ENCODE results near the gene SEL1L3. TPM values are rescaled to one million over a fixed set of nuclear protein-coding genes. Genes with fewer than 3 reads are reported as not detected.
A peak's percentile ranks its signal among the peaks of the same experiment; 100 is the strongest.

SEL1L3 gene
- total and polyA plus RNA-seq, 9 of the 15 experiments (the other 6 are each of a cell fraction or from before 2014, with no cell fraction given), result 10.0 to 44.3 (median 21.6) TPM

DNA sequence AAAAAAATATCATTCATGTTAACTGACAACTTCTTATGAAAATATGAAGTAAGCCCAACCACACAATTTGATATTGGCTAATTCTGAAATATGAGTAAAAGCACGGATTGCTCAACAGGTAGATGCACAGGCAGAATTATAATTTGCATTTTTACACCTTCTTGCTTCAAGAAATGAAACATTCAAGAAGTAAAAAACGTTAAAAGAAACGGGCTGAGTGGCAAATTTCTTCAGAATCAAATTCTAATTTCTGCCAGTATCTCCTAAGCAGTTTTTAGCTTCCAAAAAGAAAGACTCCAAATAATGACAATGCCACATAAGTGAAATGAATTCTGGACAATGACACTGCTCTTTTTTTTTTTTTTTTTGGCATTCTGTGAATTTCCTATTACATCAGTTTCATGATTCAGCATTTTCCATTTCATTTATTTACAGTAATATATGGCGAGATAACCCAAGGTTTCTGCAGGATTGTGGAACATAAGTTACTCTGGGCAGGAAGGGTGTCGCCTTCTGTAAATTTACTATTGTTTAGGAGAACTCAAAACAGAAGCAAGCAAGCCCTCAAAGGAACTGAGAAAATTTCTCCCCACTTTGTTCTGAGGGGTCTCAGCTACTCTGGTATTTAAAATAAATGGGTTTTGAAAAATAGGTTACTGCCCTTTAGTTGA lies 1.4 kb downstream of the SEL1L3 start (continued):
- TF ChIP-seq DPF2 (IDR thresholded peaks at IDR 0.05) (peak; percentile 85), MTF1 (CRISPR knock-in tag; IDR thresholded peaks at IDR 0.05; ENCODE audit: borderline replicate concordance) (no peak), TGIF2 (CRISPR knock-in tag; IDR thresholded peaks at IDR 0.05) (no peak), GATA2 (CRISPR knock-in tag; IDR thresholded peaks at IDR 0.05) (no peak), IFI16 (CRISPR knock-in tag; IDR thresholded peaks at IDR 0.05) (no peak), ZNF184 (CRISPR knock-in tag; IDR thresholded peaks at IDR 0.05) (no peak), MAFF (IDR thresholded peaks at IDR 0.05; ENCODE audit: low read length) (peak; percentile 98), SMAD2 (IDR thresholded peaks at IDR 0.05; ENCODE audit: low read depth, low read length) (no peak), HEY1 (CRISPR knock-in tag; IDR thresholded peaks at IDR 0.05; ENCODE audit: borderline replicate concordance) (no peak), ZNF696 (CRISPR knock-in tag; conservative IDR thresholded peaks at IDR 0.05) (no peak), SAP30 (IDR thresholded peaks at IDR 0.05; ENCODE audit: borderline replicate concordance, insufficient read depth, low read depth, low read length, poor library complexity, severe bottlenecking) (no peak), NELFE (IDR thresholded peaks at IDR 0.05; ENCODE audit: insufficient read depth, insufficient read length) (no peak), EGR1 (conservative IDR thresholded peaks at IDR 0.05) (no peak), HMG20A (CRISPR knock-in tag; conservative IDR thresholded peaks at IDR 0.05) (no peak), SMARCE1 (IDR thresholded peaks at IDR 0.05) (peak; percentile 69)
- TF ChIP-seq, protein P1, sequence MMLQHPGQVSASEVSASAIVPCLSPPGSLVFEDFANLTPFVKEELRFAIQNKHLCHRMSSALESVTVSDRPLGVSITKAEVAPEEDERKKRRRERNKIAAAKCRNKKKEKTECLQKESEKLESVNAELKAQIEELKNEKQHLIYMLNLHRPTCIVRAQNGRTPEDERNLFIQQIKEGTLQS (IDR thresholded peaks at IDR 0.05), result peak; percentile 77
- TF ChIP-seq, protein P1 (CRISPR knock-in tag; conservative IDR thresholded peaks at IDR 0.05), result no peak
- TF ChIP-seq, protein P2, sequence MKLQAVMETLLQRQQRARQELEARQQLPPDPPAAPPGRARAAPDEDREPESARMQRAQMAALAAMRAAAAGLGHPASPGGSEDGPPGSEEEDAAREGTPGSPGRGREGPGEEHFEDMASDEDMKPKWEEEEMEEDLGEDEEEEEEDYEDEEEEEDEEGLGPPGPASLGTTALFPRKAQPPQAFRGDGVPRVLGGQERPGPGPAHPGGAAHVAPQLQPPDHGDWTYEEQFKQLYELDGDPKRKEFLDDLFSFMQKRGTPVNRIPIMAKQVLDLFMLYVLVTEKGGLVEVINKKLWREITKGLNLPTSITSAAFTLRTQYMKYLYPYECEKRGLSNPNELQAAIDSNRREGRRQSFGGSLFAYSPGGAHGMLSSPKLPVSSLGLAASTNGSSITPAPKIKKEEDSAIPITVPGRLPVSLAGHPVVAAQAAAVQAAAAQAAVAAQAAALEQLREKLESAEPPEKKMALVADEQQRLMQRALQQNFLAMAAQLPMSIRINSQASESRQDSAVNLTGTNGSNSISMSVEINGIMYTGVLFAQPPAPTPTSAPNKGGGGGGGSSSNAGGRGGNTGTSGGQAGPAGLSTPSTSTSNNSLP (IDR thresholded peaks at IDR 0.05; ENCODE audit: borderline replicate concordance, low read depth, low read length), result peak; percentile 79; the same call in 1 of the 2 replicates
- TF ChIP-seq, protein P3, sequence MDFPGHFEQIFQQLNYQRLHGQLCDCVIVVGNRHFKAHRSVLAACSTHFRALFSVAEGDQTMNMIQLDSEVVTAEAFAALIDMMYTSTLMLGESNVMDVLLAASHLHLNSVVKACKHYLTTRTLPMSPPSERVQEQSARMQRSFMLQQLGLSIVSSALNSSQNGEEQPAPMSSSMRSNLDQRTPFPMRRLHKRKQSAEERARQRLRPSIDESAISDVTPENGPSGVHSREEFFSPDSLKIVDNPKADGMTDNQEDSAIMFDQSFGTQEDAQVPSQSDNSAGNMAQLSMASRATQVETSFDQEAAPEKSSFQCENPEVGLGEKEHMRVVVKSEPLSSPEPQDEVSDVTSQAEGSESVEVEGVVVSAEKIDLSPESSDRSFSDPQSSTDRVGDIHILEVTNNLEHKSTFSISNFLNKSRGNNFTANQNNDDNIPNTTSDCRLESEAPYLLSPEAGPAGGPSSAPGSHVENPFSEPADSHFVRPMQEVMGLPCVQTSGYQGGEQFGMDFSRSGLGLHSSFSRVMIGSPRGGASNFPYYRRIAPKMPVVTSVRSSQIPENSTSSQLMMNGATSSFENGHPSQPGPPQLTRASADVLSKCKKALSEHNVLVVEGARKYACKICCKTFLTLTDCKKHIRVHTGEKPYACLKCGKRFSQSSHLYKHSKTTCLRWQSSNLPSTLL (IDR thresholded peaks at IDR 0.05), result no peak
- TF ChIP-seq, protein P4, sequence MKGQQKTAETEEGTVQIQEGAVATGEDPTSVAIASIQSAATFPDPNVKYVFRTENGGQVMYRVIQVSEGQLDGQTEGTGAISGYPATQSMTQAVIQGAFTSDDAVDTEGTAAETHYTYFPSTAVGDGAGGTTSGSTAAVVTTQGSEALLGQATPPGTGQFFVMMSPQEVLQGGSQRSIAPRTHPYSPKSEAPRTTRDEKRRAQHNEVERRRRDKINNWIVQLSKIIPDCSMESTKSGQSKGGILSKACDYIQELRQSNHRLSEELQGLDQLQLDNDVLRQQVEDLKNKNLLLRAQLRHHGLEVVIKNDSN (CRISPR knock-in tag; IDR thresholded peaks at IDR 0.05), result no peak
- TF ChIP-seq, protein P5, sequence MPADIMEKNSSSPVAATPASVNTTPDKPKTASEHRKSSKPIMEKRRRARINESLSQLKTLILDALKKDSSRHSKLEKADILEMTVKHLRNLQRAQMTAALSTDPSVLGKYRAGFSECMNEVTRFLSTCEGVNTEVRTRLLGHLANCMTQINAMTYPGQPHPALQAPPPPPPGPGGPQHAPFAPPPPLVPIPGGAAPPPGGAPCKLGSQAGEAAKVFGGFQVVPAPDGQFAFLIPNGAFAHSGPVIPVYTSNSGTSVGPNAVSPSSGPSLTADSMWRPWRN (IDR thresholded peaks at IDR 0.05; ENCODE audit: low read depth), result 0 out of 2 replicates have a peak, but pooled peaks have one; percentile 10
- TF ChIP-seq, protein P6, sequence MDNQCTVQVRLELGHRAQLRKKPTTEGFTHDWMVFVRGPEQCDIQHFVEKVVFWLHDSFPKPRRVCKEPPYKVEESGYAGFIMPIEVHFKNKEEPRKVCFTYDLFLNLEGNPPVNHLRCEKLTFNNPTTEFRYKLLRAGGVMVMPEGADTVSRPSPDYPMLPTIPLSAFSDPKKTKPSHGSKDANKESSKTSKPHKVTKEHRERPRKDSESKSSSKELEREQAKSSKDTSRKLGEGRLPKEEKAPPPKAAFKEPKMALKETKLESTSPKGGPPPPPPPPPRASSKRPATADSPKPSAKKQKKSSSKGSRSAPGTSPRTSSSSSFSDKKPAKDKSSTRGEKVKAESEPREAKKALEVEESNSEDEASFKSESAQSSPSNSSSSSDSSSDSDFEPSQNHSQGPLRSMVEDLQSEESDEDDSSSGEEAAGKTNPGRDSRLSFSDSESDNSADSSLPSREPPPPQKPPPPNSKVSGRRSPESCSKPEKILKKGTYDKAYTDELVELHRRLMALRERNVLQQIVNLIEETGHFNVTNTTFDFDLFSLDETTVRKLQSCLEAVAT (IDR thresholded peaks at IDR 0.05), result no peak
